Stimulated activated CD4-positive, alpha-beta T cell treated with anti-CD3 and anti-CD28 coated beads, TNF-alpha, amount 100 ng/mL, for 1 hour (primary cell): ENCODE data around the gene PHAF1.

ENCODE experiments used
- DNase-seq, 3 donors: peaks; one replicate each; pipeline ENCODE4 v3.0.0-alpha.2; 2020; ENCODE audit warnings: low read depth in 3 of 3, low spot score in 1 of 3

Gene PHAF1

DNA sequence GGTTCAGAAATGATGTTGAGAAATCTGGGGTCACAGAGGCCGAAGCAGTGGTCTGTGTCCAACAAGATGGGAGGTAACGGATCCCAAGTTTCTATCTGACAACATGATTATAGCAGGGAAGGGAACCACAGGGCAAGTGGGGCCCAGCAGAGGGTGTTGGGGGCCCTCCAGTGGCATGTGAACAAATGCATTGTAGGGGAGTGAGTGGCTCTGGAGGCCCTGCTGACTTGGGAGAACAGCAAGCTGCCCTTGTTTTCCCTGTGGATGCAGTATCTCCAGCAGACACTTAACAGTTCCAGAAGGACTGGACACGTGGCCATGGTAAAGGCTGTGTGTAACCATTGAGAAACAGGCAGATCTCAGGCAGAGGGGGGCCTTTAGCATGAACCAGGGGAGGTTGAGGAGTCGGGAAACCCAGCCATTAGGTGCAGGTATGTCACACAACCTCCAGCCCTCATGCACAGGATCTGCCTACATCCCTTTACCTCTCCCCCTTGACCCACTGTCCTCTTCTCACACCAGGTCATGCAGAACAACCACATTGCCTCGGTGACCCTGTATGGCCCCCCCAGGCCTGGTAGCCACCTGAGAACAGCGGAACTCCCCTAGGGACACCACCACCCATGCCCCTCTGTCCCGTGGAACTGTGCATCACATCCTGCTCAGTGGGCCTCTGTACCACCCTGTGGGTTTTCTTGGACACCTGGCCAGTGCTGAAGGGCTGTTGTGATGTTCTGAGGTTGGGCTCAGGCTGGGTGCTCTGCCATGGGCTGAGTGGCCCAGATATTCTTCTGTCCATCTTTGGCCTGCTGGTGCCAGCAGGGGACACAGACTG, 37.0 kb downstream of the PHAF1 start:
- no peak for DNase-seq

- no peak for DNase-seq
These were observed 37.8 kb downstream of the PHAF1 start for GRCh38 chr16:67147437-67148140.

DNA sequence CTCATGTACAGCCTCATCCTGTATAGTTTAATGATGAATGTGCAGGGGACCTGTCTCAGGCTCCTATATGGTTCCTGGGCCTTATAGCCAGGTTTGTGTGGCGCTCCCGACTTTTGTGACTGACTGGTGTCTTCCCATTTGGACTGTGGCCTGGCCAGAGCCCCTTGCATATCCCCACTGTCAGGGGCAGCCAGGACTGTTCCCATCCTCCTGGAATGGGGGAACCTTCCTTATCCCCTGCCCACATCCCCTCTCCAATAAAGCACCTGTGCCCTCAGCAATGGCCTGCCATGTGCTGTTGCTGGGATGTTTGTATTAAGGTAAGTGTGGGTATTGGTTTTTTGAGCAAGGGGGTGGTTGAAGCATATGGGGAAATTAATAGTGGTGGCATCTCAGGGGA, 38.5 kb downstream of the PHAF1 start:
- no peak for DNase-seq

DNA sequence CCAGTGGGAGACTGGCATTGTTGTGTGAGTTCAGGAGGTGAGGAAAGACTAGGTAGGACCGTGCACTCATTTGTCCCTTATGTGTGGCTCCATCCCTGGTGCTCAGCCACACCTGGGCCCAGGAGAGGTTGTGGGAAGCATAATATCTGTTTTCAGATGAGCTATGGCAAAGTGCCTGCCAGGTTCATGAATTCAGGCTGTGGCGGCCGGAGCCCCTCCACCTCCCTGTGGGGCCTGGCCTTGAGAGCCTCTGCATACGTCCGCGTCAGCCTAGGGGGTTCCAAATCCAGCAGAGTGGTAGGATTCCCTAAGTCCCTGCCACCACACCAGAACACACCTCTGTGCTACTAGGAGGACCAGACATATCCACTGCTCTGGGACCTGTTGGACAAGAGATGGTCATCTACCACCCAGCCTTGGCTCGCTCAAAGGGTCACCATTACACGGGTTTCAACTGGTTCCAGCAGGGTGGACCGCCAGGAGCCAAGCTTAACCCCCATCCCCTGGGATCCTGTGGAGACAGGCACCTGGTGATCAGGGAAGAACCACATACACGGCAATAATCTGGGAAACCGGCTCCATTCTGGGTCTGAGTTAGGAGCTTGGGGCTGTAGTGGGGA, 39.0 kb downstream of the PHAF1 start:
- DNase-seq = no peak

GRCh38 chr16:67149276-67150046, 39.7 kb downstream of the PHAF1 start:
- DNase-seq = no peak

DNA sequence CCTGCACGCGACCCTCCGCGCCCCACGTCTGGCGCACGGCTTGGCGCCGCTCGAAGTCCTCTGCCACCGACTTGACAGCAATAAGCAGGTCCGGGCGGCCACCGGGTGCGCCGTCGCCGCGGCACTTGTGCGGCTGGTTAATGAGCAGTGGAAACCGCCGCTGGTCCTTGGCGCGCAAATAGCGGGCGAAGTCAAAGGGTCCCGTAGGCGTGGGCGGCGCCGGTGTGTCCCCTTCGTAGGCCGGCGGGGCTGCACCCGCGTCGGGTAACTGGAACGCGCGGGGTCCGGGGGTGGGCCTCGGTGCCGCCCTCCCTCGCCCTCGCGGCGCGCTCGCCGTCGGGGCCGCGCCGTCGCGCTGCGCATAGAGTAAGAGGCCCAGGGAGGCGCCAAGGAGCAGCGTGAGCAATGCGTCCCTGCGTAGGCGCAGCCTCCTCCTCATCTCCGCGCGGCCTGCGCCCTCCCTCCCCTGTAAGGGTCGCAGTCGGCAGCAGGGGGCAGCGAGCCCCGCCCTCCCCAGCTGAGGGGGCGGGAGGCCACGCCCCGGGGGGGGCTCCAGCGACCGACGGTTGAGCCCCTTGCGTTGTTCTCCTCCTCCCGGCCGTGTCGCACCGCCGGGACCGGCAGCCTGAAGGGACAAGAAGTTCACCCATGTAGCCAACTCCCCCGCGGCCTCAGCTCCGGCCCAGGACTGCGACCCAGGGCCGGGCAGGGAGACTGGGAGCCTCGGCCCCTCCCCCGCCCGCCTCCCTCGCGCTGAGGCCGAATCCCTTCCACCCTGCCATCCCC, 40.5 kb downstream of the PHAF1 start:
- no peak for DNase-seq

DNA sequence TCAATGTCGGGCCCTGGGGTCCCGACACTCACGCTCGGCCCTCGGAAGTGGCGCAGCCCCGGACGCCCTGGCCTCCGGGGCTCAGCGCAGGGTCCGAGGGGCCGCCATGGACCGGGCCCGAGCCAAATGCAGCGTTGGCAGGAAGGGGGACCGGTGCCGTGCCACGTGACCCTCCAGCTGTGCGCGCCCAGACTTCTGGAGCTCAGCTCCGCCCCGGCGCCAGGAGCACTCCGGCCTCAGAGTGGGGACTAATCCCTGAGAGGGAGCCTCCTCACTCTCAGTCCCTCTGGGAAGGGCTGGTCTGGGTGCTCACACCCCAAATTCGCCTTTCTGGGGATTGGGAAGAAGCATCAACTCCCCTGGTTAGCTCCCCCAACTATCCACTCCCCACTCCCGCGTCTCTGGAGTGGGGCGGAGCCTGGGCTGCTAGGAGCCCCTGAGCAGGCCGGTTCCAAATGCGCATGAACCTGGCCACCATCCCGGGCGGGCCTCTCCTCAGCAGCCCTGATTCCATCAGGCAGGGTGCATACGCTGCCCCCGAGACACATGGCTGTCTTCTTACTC, 41.2 kb downstream of the PHAF1 start, which contains the start of gene B3GNT9:
TSS of gene B3GNT9 (minus strand) at position 166 of the 564 bp plus-strand sequence. CDS start 513 bp downstream, outside the sequence.
- no peak for DNase-seq

DNA sequence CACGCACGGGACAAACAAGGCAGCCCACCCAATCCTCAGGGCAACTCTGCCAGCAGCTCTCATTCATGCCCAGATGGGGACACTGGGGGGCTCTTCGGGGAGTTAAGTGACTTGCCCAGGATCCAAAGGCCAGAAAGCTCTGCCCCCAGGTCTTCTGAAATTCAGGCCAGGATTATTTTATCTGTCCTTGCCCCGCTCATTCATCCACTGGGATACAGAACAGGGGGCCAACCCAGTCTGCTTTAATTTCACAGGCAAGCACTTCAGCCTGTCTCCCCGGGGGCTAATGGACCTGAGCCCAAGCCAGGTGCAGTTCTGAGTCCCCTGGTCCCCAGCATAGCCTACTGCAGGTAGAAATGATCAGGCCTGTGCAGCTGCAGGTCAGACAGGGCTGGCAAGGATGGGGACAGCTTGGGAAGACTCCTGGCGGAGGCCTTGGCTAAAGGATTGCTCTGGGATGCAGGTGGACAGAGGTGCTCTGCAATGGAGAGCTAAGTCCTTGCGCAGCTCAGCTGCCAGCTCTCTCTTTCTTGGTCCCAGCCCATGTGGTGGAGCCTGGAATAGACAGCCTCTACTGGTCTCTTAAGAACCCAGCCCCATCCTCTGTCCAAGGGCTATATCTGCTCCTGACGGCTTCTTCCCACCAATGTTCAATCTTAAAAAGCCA, 41.8 kb downstream of the PHAF1 start:
- DNase-seq = no peak

GRCh38 chr16:67154578-67155294, 45.0 kb downstream of the PHAF1 start:
- DNase-seq = no peak

- DNase-seq = peak; percentile 39 to 79 (median 62)
These were observed 45.8 kb downstream of the PHAF1 start for GRCh38 chr16:67155295-67156142.

DNA sequence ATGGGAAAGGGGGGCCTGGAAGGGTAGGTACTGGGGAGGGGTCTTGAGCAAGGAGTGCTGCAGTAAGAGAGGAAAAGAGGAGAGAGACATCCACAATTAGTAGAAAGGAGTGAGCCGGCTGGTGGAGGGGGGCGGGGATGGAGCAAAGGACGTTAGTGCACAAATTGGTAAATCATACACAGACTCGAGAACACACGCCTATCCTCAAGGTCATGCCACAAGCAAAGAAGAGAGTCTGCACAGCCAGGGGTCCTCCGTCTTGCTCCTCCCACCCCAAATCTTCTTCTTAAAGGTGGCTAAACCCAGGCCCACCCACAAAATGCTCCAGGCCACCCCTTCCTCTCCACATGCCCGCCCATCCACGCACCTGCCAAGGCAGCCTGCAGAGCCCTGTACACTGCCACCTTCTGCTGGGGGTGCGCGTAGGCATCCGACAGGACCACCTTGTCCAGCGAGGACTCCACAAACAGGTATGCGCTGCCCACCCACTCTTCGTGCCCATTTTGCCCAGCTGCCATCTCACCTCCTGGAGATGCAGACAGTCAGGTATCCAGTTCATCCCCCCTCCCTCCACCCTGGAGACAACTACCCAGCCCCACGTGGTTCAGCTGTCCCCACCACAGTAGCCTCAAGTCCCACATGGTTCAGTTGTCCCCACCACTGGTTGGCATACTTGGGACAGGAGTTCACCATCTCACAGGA, 46.6 kb downstream of the PHAF1 start:
- DNase-seq = no peak

- no peak for DNase-seq
These were observed 47.5 kb downstream of the PHAF1 start for GRCh38 chr16:67157106-67157748.

DNA sequence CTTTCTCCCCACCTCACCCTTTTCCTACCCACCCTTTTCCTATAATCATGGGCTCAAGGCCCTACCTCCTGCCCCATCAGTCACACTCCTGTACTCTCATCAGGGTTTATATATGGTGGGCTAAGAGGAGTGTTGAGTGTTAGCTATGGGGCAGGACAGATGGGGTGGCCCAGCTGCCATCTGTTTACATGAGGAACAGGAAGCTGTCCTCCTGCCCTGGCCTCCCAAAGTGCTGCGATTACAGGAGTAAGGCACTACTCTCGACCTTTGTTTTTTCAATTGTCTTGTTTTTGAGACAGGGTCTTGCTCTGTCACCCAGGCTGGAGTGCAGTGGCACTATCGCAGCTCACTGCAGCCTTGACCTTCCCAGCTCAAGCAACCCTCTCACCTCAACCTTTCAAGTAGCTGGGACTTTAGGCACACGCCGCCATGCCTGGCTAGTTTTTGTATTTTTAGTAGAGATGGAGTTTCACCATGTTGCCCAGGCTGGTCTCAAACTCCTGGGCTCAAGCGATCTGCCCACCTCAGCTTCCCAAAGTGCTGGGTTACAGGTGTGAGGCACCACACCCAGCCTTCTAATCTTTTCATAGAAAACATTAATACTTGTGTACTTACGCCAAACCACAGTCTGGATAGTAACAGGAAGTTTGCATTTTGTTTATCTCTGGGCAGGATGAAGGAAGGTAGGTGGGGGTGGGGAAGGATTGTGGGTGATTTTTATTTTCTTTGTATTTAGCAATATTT, 48.3 kb downstream of the PHAF1 start:
- DNase-seq = no peak

GRCh38 chr16:67158637-67159600, 49.2 kb downstream of the PHAF1 start:
- DNase-seq = peak; percentile 50 to 57 (median 54)

DNA sequence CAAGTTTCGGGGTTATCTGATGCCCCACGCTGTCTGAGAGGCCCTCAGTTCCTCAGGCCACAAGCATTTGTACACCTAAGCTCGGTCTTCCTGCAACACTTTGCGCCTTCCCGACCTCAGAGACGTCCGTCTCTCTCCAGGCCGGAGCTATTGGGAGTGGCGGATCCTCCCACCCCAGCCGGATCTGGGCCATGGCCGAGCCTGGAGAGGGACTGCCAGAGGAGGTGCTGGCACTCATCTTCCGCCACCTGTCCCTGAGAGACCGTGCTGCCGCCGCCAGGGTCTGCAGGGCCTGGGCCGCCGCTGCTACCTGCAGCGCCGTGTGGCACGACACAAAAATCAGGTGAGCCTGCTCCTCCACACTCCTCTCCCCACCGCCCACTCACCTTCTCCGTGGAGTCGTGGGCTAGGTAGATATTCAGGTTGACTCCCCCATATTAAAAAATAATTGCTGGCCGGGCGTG, 51.9 kb downstream of the PHAF1 start:
- DNase-seq = no peak
